Measurements from ENCODE around the gene C3.

GRCh38 chr19:6760606-6761005, 40.2 kb upstream of the C3 start:
- TF ChIP-seq EZH2 (IDR thresholded peaks at IDR 0.05) (no peak), POLR2AphosphoS5 (IDR thresholded peaks at IDR 0.05; ENCODE audit: borderline replicate concordance, low read depth, low read length) (no peak), FOXP2 (optimal IDR thresholded peaks at IDR 0.05; ENCODE audit: control extremely low read depth, extremely low read length, insufficient read depth) (no peak)

Measured in SK-N-MC (cell line).